Fibroblast of peridontal ligament (primary cell): ENCODE data around the gene NPAS2.

Experiments used
- DNase-seq: peaks from one replicate; pipeline ENCODE4 v3.0.0-alpha.2; 2010; ENCODE audit errors: extremely low read depth

The NPAS2 gene

DNA sequence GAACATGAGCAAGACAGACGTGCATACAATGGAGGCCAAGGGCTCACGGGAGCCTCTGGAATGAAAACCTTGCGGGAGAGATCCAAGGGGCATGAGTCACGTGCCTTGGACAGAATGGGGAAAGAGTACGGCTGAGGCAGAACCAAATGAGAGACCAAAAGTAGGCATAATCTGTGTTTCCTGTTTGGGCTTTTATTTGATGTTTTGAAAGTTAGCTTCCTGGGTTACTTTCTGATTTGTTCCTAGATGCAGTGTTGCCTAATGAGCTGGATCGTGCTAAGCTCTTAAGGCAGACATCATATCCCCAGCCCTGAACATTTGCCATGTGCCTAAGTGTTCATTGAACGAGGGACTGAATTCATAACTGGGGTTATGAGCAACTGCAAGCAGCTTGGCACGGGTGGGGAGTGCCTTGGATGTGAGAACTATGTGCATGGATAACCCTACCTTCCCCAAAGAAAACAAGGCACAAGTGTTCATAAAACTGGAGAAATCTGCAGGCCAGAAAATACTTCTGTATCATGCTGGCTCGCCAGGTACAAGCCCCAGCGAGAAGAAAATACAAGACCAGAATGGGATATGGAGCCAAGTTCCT is 121.8 kb downstream of the NPAS2 start:
- DNase-seq = peak; percentile 16

- DNase-seq = peak; percentile 17
Observed at GRCh38 chr2:100944617-100945432, 124.9 kb downstream of the NPAS2 start.

- no peak for DNase-seq
Observed at GRCh38 chr2:100945433-100945740, 125.4 kb downstream of the NPAS2 start.

DNA sequence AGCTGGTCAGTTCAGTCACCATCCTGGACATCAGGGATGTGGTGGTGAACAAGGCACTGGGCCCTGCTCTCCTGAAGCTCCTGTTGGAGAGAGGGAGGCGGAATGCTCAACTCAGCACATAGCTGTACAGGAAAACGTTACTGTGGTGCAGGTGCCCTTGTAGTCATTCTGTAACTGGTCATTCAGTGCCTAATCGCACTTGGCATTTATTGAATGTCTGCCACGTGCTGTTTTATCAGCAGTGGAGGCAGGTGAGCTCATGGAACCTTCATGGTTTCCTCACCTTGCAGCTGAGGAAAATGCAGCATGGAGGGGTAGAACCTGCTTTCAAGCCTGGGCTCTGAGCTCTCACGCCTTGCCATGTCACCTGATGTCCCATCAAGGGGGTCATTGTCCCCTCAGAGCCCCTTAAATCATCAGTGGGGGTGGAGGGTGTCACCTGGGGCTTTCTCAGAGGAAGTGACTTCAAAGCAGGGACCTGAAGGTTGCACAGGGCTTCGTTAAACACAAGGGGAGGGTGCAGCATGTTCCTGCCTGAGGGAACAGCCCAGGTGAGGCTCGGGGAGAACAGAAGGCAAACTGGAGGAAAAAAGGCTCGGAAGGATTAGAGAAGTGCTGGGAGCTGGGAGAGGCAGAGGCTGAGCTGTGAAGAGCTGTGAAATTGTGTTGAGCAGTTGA is 126.1 kb downstream of the NPAS2 start:
- no peak for DNase-seq

DNA sequence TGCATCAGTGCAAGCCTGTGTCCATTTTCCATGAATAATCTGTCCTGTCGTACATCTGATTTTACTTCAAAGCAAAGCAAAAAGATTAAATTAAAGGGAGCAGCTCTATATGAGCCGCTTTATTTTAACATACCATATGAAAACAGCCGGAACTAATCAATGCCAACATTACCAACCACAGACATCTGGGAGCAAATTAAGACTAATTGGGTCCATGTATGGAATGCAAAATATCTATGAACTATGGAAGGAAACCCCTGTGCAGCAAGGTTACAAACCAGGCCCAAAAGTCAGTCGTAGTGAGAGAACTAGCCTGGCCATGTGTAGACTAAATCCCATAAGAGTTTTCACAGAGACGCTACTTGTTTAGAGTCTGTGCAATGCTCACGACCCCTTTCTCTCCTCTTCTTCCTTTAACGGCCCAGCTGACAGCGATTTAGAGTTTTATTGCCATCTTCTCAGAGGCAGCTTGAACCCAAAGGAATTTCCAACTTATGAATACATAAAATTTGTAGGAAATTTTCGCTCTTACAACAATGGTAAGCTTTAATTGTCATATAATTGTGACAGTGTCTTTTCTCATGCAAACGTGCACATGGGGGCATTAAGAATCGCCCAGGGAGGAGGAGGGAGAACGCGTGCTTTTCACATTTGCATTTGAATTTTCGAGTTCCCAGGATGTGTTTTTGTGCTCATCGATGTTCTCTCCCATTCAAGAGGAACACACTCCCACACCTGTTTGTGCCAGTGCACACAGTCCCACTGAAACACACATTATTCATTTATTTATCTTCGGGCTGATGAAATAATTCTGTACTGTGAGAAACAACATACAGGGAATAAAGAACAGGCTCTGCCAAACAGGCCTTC is 129.2 kb downstream of the NPAS2 start:
- peak; percentile 33 for DNase-seq

DNA sequence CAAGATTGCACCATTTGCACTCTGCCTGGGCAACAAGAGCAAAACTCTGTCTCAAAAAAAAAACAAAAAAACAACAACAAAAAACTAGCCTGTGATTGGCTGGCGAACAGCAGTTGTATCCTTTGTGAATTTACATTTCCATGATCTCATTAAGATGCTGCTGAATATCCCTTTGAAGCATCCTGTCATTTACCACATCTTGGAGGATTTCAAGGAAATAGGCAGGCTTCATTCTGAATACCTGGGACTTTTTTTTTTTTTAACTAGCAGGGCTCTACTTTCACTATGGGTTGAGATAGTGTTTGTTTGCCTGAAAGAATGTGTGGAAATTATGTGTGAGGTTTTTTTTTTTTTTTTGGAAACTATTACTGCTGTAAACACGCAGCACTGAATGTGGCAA is 132.6 kb downstream of the NPAS2 start:
- DNase-seq = no peak

- no peak for DNase-seq
Observed at GRCh38 chr2:100953406-100954043, 133.6 kb downstream of the NPAS2 start.

DNA sequence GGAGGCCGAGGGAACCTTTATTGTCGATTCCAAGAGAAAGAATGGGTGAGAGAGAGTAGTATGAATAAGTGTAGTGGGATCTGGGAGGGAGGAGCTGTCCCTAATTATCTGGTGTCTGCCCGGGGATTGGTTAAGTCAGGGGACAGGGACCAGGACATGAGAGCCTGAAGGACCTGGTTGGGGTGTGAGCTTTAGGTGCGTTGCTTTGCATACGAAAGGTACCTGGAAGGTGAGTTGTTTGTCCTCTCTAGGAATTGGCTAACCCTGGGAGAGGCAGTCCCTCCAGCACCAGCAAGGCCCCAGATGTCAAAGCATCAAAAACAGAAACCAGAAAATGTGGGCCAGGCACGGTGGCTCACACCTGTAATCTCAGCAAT is 134.1 kb downstream of the NPAS2 start:
- no peak for DNase-seq

- DNase-seq = no peak
Observed at GRCh38 chr2:100955226-100955625, 135.3 kb downstream of the NPAS2 start.

GRCh38 chr2:100956081-100956480 is 136.1 kb downstream of the NPAS2 start:
- no peak for DNase-seq

- DNase-seq = peak; percentile 99
Observed at GRCh38 chr2:100957996-100958653, 138.2 kb downstream of the NPAS2 start.

- DNase-seq = no peak
Observed at GRCh38 chr2:100959225-100959880, 139.4 kb downstream of the NPAS2 start.

- no peak for DNase-seq
Observed at GRCh38 chr2:100960688-100961087, 140.7 kb downstream of the NPAS2 start.

- no peak for DNase-seq
Observed at GRCh38 chr2:100962366-100963025, 142.6 kb downstream of the NPAS2 start.

GRCh38 chr2:100963026-100963375 is 143.1 kb downstream of the NPAS2 start:
- no peak for DNase-seq

- DNase-seq = no peak
Observed at GRCh38 chr2:100964222-100964621, 144.3 kb downstream of the NPAS2 start.

- DNase-seq = no peak
Observed at GRCh38 chr2:100964681-100965169, 144.8 kb downstream of the NPAS2 start.

GRCh38 chr2:100965596-100965995 is 145.7 kb downstream of the NPAS2 start:
- no peak for DNase-seq

GRCh38 chr2:100967716-100968115 is 147.8 kb downstream of the NPAS2 start:
- no peak for DNase-seq
